Activated CD4-positive, alpha-beta T cell treated with anti-CD3 and anti-CD28 coated beads for 1 hour (primary cell): ENCODE results near the gene DNAJC1.
"Not testable (repeated sequence)": the region's sequence is repeated elsewhere in the genome, so short reads cannot be mapped to it uniquely, and the experiment has no call there.

Source experiments
- DNase-seq: peaks from one replicate; pipeline ENCODE4 v3.0.0-alpha.2; 2020

DNAJC1 gene

GRCh38 chr10:21894648-21895342, 108.7 kb downstream of the DNAJC1 start:
- DNase-seq, result no peak

GRCh38 chr10:21891439-21891838, 112.1 kb downstream of the DNAJC1 start:
- no peak for DNase-seq

- no peak for DNase-seq
Observed at GRCh38 chr10:21889477-21890275, 113.9 kb downstream of the DNAJC1 start.

GRCh38 chr10:21888959-21889358, 114.6 kb downstream of the DNAJC1 start:
- DNase-seq, result no peak

- DNase-seq, result no peak
Observed at GRCh38 chr10:21885940-21886339, 117.6 kb downstream of the DNAJC1 start.

GRCh38 chr10:21873198-21873597, 130.3 kb downstream of the DNAJC1 start:
- no peak for DNase-seq

GRCh38 chr10:21872771-21873170, 130.8 kb downstream of the DNAJC1 start:
- DNase-seq, result not testable (repeated sequence)

- DNase-seq, result no peak
Observed at GRCh38 chr10:21870849-21871248, 132.7 kb downstream of the DNAJC1 start.

- DNase-seq, result not testable (repeated sequence)
Observed at GRCh38 chr10:21869087-21869486, 134.4 kb downstream of the DNAJC1 start.

GRCh38 chr10:21860718-21861117, 142.8 kb downstream of the DNAJC1 start:
- DNase-seq, result no peak

- DNase-seq, result no peak
Observed at GRCh38 chr10:21858455-21858854, 145.1 kb downstream of the DNAJC1 start.

- no peak for DNase-seq
Observed at GRCh38 chr10:21849607-21850006, 153.9 kb downstream of the DNAJC1 start.

GRCh38 chr10:21843645-21844044, 159.9 kb downstream of the DNAJC1 start:
- DNase-seq, result no peak

- DNase-seq, result not testable (repeated sequence)
Observed at GRCh38 chr10:21841273-21841672, 162.3 kb downstream of the DNAJC1 start.

GRCh38 chr10:21837487-21837886, 166.0 kb downstream of the DNAJC1 start:
- DNase-seq, result not testable (repeated sequence)

GRCh38 chr10:21834574-21834973, 169.0 kb downstream of the DNAJC1 start:
- DNase-seq, result not testable (repeated sequence)

GRCh38 chr10:21832821-21833130, 170.8 kb downstream of the DNAJC1 start:
- no peak for DNase-seq

GRCh38 chr10:21831986-21832820, 171.3 kb downstream of the DNAJC1 start:
- no peak for DNase-seq

- no peak for DNase-seq
Observed at GRCh38 chr10:21830037-21830436, 173.5 kb downstream of the DNAJC1 start.

GRCh38 chr10:21827308-21827707, 176.2 kb downstream of the DNAJC1 start:
- no peak for DNase-seq

- DNase-seq, result no peak
Observed at GRCh38 chr10:21826725-21827124, 176.8 kb downstream of the DNAJC1 start.

- no peak for DNase-seq
Observed at GRCh38 chr10:21825345-21825744, 178.2 kb downstream of the DNAJC1 start.

GRCh38 chr10:21824409-21824808, 179.1 kb downstream of the DNAJC1 start:
- DNase-seq, result no peak

GRCh38 chr10:21823617-21824016, 179.9 kb downstream of the DNAJC1 start:
- DNase-seq, result no peak
